Gastrocnemius medialis (tissue), 4 donors: ENCODE measurements around the gene CLRN1. TPM values are rescaled to one million over a fixed set of nuclear protein-coding genes. Genes with fewer than 3 reads are reported as not detected.

Experiments used
- ATAC-seq, 2 donors: fragments of 150-250 bp; one replicate each; pipeline ENCODE4 v1.9.1; 2016
- DNase-seq, 2 donors: peaks; one replicate each; pipeline ENCODE4 v3.0.0-alpha.2; 2019
- H3K27ac ChIP-seq, 4 donors: fragments of 200-600 bp; sonication (generic); 1 replicate in 1 of 4; 2 replicates in 3 of 4; pipeline ENCODE4 v1.5.1; 2016 to 2018; ENCODE audit warnings: mild to moderate bottlenecking in 2 of 4, moderate library complexity in 1 of 4
- H3K27me3 ChIP-seq, 3 donors: fragments of 200-600 bp; sonication (generic) in 2 of 3; 1 replicate in 1 of 3; 2 replicates in 2 of 3; pipeline versions ENCODE4 v1.5.1 to v1.6.0; 2016 to 2019; ENCODE audit warnings: mild to moderate bottlenecking in 1 of 3, moderate library complexity in 1 of 3
- H3K36me3 ChIP-seq, 2 donors: fragments of 200-600 bp; sonication (generic) in 1 of 2; one replicate each; pipeline ENCODE4 v1.5.1; 2017 to 2018
- H3K4me1 ChIP-seq, 2 donors: fragments of 200-600 bp; sonication (generic) in 1 of 2; one replicate each; pipeline ENCODE4 v1.5.1; 2016 to 2017; ENCODE audit warnings: mild to moderate bottlenecking in 2 of 2
- H3K4me3 ChIP-seq, 4 donors: fragments of 200-600 bp; sonication (generic) in 3 of 4; 1 replicate in 1 of 4; 2 replicates in 3 of 4; pipeline ENCODE4 v1.5.1; 2016 to 2019; ENCODE audit warnings: mild to moderate bottlenecking in 2 of 4
- H3K9me3 ChIP-seq, 3 donors: fragments of 200-600 bp; sonication (generic) in 2 of 3; 1 replicate in 1 of 3; 2 replicates in 2 of 3; pipeline ENCODE4 v1.5.1; 2016 to 2019
- CTCF ChIP-seq, 5 experiments: fragments of 450-650 bp in 3 of 5; fragments of 200-600 bp in 2 of 5; sonication (generic) in 2 of 5; IDR thresholded peaks in 4 of 5; conservative IDR thresholded peaks in 1 of 5; 1 replicate in 4 of 5; 2 replicates in 1 of 5; pipeline ENCODE4 v1.5.1; 2016 to 2019; ENCODE audit warnings: antibody characterized with exemption in 5 of 5, mild to moderate bottlenecking in 3 of 5, moderate library complexity in 3 of 5
- POLR2A ChIP-seq, 2 donors: fragments of 450-650 bp; IDR thresholded peaks; one replicate each; pipeline ENCODE4 v1.6.1; 2017; ENCODE audit warnings: antibody characterized with exemption in 2 of 2, mild to moderate bottlenecking in 2 of 2, moderate library complexity in 2 of 2
- in situ Hi-C, 4 donors: fragments of 200-750 bp; cut with MboI; loops; one replicate each; pipeline versions ENCODE4 v1.15.0 to v1.8.0; 2017; ENCODE audit warnings: low sequenced_read_pairs in 4 of 4
- intact Hi-C: fragments of 100-400 bp; cut with DNase I; formaldehyde crosslinking; loops from one replicate; pipeline ENCODE4 v1.15.1; 2023; ENCODE audit warnings: low total_unique reads
- total RNA-seq, 4 donors: library from RNA; depleted of rRNA; stranded (reverse); fragments of >200 nt; gene quantifications; one replicate each; pipeline versions ENCODE4 v1.1.0 to v1.2.3, GENCODE V29; 2016

CLRN1 gene
- total RNA-seq, 4 donors from 2014 or later, result not detected

- Histone ChIP-seq H3K27ac (no peak overlapping the region), H3K36me3 (no peaks in the 10 kb centered on the region), H3K4me1 (no peaks in the 10 kb centered on the region), H3K4me3 (no peak overlapping the region), H3K9me3 (no peaks in the 10 kb centered on the region), H3K27me3 (no peaks in the 10 kb centered on the region)
- no peak for ATAC-seq
- intact Hi-C loops, result no loop called here
- no peak for DNase-seq
- TF ChIP-seq POLR2A (IDR thresholded peaks at IDR 0.05), result no peak
- no peak for TF ChIP-seq CTCF (IDR thresholded peaks at IDR 0.05 in 4 of 5, conservative IDR thresholded peaks at IDR 0.05 in 1 of 5)
- in situ Hi-C loops, result no loop called here
Observed at GRCh38 chr3:151014501-151015018, 42.0 kb upstream of the CLRN1 start.

DNA sequence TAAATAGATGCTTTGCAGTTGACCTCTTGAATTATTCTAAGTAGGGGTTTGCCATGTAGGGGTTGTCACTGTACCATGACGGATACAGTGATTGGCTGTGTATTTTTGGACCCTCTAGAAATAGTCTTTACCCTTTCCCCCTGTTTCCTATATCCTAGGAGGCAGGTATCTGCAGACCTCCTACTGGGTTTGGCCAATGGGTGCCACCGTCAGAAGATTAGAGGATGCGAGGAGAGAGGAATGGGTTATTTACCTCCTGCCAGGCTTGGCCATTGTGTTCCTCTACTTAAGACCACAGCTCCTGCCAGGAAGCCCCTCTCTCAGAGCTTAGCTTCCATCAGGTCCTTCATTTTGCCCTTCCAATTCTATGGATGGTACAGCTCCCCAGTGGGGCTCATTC, 40.2 kb upstream of the CLRN1 start:
- no peak for TF ChIP-seq CTCF (IDR thresholded peaks at IDR 0.05 in 4 of 5, conservative IDR thresholded peaks at IDR 0.05 in 1 of 5)
- no peaks in the 10 kb centered on the region for H3K27me3 ChIP-seq
- H3K4me3 ChIP-seq, result no peak overlapping the region
- H3K27ac ChIP-seq, result no peak overlapping the region
- H3K36me3 ChIP-seq, result no peaks in the 10 kb centered on the region
- intact Hi-C loops (no loop called here), in situ Hi-C loops (no loop called here)
- ATAC-seq (no peak), DNase-seq (no peak)
- no peaks in the 10 kb centered on the region for H3K9me3 ChIP-seq
- no peaks in the 10 kb centered on the region for H3K4me1 ChIP-seq

DNA sequence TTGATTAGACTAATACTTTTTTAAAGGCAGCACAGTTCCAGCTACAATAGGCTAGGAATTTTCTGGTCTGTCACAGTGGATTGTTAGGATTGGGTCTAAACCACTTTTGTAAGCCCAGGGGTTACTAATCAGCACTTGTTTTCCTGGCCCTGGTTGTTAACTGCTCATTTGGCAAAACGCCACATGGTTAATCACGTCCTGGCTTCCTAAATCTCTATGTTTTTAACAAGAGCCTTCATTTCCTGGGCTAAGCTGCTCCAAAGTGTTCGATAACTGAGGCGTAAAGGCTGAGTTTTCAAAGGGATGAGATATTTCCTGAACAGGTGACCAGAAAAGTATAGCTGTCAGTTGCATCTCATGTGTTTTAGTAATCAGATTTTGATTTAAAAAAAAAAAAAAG, 38.9 kb upstream of the CLRN1 start:
- ATAC-seq (no peak), DNase-seq (no peak)
- no peak overlapping the region for H3K4me3 ChIP-seq
- no peaks in the 10 kb centered on the region for H3K36me3 ChIP-seq
- in situ Hi-C loops, result no loop called here
- no peaks in the 10 kb centered on the region for H3K4me1 ChIP-seq
- H3K9me3 ChIP-seq, result no peaks in the 10 kb centered on the region
- no peak overlapping the region for H3K27ac ChIP-seq
- intact Hi-C loops, result no loop called here
- no peaks in the 10 kb centered on the region for H3K27me3 ChIP-seq
- no peak for TF ChIP-seq POLR2A (IDR thresholded peaks at IDR 0.05)
- no peak for TF ChIP-seq CTCF (IDR thresholded peaks at IDR 0.05 in 4 of 5, conservative IDR thresholded peaks at IDR 0.05 in 1 of 5)

- no peak for DNase-seq
- no peaks in the 10 kb centered on the region for H3K27me3 ChIP-seq
- TF ChIP-seq CTCF (IDR thresholded peaks at IDR 0.05 in 4 of 5, conservative IDR thresholded peaks at IDR 0.05 in 1 of 5) (no peak), POLR2A (IDR thresholded peaks at IDR 0.05) (no peak)
- no peak overlapping the region for H3K27ac ChIP-seq
- no peak overlapping the region for H3K4me3 ChIP-seq
- intact Hi-C loops, result no loop called here
- no peaks in the 10 kb centered on the region for H3K36me3 ChIP-seq
- ATAC-seq, result no peak
- no peaks in the 10 kb centered on the region for H3K9me3 ChIP-seq
- H3K4me1 ChIP-seq, result no peaks in the 10 kb centered on the region
- in situ Hi-C loops, result no loop called here
Observed at GRCh38 chr3:151009981-151010380, 37.5 kb upstream of the CLRN1 start.

DNA sequence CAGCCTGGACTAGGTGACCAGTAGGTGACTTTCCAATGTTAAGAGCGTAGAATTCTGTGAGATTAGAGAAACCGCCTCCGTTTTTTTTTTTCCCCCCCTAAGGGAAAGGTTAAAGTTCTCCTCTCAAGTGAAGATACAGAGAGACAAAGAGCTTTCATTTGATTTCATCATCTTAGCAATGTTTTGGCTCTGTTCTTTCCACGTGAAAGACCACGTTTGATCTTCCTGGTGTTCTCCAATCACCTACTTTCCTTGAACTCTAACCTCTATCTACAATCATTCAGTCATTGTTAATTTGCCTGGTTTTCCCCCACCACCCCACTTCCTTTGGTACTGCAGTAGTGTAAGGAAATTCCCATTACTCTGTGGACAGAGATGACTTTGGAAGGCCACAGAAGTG, 36.9 kb upstream of the CLRN1 start:
- Histone ChIP-seq H3K9me3 (no peaks in the 10 kb centered on the region), H3K27ac (no peak overlapping the region), H3K4me3 (no peak overlapping the region), H3K4me1 (no peaks in the 10 kb centered on the region), H3K36me3 (no peaks in the 10 kb centered on the region), H3K27me3 (no peaks in the 10 kb centered on the region)
- in situ Hi-C loops, result no loop called here
- TF ChIP-seq POLR2A (IDR thresholded peaks at IDR 0.05) (no peak), CTCF (IDR thresholded peaks at IDR 0.05 in 4 of 5, conservative IDR thresholded peaks at IDR 0.05 in 1 of 5) (no peak)
- ATAC-seq (no peak), DNase-seq (no peak)
- intact Hi-C loops, result no loop called here
